ENCODE measurements around the gene CIDEB. TPM values are rescaled to one million over a fixed set of nuclear protein-coding genes. Genes with fewer than 3 reads are reported as not detected.

CIDEB gene
- total RNA-seq, 1 experiment from 2014 or later, result not detected

- no peaks in the 10 kb centered on the region for H3K4me1 ChIP-seq (replicated peaks; ENCODE audit: insufficient read depth)
- H3K36me3 ChIP-seq (ENCODE audit: low read depth), result no peaks in the 10 kb centered on the region
- H3K4me3 ChIP-seq, result no peak overlapping the region
- no peaks in the 10 kb centered on the region for H3K27me3 ChIP-seq (ENCODE audit: insufficient read depth, low read depth)
- TF ChIP-seq, protein P1, sequence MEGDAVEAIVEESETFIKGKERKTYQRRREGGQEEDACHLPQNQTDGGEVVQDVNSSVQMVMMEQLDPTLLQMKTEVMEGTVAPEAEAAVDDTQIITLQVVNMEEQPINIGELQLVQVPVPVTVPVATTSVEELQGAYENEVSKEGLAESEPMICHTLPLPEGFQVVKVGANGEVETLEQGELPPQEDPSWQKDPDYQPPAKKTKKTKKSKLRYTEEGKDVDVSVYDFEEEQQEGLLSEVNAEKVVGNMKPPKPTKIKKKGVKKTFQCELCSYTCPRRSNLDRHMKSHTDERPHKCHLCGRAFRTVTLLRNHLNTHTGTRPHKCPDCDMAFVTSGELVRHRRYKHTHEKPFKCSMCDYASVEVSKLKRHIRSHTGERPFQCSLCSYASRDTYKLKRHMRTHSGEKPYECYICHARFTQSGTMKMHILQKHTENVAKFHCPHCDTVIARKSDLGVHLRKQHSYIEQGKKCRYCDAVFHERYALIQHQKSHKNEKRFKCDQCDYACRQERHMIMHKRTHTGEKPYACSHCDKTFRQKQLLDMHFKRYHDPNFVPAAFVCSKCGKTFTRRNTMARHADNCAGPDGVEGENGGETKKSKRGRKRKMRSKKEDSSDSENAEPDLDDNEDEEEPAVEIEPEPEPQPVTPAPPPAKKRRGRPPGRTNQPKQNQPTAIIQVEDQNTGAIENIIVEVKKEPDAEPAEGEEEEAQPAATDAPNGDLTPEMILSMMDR (conservative IDR thresholded peaks at IDR 0.05), result no peak
- TF ChIP-seq EZH2 (IDR thresholded peaks at IDR 0.05; ENCODE audit: low read depth), result no peak
- intact Hi-C loops (cut with micrococcal nuclease; ENCODE audit: unreplicated experiment), result no loop called here
- CTCF ChIA-PET, result no interaction called here
- H3K27ac ChIP-seq, result no peak overlapping the region
- H3K9me2 ChIP-seq (ENCODE audit: insufficient read depth), result no peaks in the 10 kb centered on the region
- no TSS peak for BruUV-seq (replicated peaks)
- no peaks in the 10 kb centered on the region for H3F3A ChIP-seq (ENCODE audit: insufficient read depth, low read depth)
- no peaks in the 10 kb centered on the region for H3K79me2 ChIP-seq (ENCODE audit: low read depth)
- H2AFZ ChIP-seq, result no peak overlapping the region
- no peaks in the 10 kb centered on the region for H3K9me3 ChIP-seq (ENCODE audit: insufficient read depth, low read depth)
- POLR2A ChIA-PET (ENCODE audit: unreplicated experiment), result no interaction called here
- no peak for DNase-seq
- no peak overlapping the region for H3K4me2 ChIP-seq
- H4K20me1 ChIP-seq (ENCODE audit: insufficient read depth), result no peaks in the 10 kb centered on the region
Measured at GRCh38 chr14:24310265-24310645, 2.5 kb upstream of the CIDEB start.

DNA sequence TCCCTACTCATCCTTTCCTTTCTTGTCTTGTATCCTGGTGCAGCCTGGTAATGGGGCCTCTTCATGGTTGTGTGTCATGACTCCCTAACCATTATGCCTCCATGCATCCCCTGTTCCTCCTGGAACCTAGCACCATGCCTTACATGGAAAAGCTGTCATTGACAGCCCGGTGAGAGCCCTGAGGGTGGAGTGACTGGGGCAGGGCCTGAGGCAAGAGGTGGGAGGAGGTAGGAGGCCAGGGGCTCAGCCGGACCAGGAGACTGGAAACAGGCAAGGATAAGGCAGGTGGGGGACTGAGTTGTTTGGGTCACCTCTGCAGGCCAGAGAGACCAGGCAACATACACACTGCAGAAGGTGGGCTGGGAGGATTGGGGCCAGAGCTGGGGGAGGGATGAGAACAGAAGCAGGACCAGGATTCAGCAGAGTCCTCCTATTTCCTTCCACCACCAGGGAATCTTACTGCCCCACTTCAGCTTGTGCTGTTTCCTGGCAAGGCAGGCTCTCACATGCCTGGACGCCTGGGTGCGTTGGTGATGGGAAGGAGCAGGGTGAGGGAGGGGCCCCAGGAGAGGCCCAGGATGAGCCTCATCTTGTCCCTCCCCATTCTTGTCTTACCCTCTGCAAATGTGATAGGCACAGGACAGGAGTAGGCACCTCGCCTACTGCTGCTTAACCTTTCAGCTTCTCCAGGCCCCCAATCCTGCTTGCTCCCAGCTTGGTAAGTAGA lies 1.9 kb upstream of the CIDEB start, which contains the start of gene LTB4R2:
LTB4R2 (plus strand) TSS at position 603 of the 727 bp plus-strand sequence. CDS start 525 bp downstream, outside the sequence.
- intact Hi-C loops (cut with micrococcal nuclease; ENCODE audit: unreplicated experiment), result no loop called here
- no peaks in the 10 kb centered on the region for H3K36me3 ChIP-seq (ENCODE audit: low read depth)
- H3K9me2 ChIP-seq (ENCODE audit: insufficient read depth), result no peaks in the 10 kb centered on the region
- no peaks in the 10 kb centered on the region for H3K9me3 ChIP-seq (ENCODE audit: insufficient read depth, low read depth)
- H3F3A ChIP-seq (ENCODE audit: insufficient read depth, low read depth), result no peaks in the 10 kb centered on the region
- H3K27me3 ChIP-seq (ENCODE audit: insufficient read depth, low read depth), result no peaks in the 10 kb centered on the region
- no peak within 1 kb of the TSS for H3K27ac ChIP-seq
- H2AFZ ChIP-seq, result no peak within 1 kb of the TSS
- TF ChIP-seq, protein P1 (conservative IDR thresholded peaks at IDR 0.05), result no peak
- TF ChIP-seq EZH2 (IDR thresholded peaks at IDR 0.05; ENCODE audit: low read depth), result no peak
- no peak for DNase-seq
- no peaks in the 10 kb centered on the region for H4K20me1 ChIP-seq (ENCODE audit: insufficient read depth)
- H3K4me3 ChIP-seq, result no peak within 1 kb of the TSS
- no TSS peak for BruUV-seq (replicated peaks)
- ChIA-PET CTCF (interaction anchor here (0.6 kb wide), 1 partner anchor 216 kb away, joined by 7 read pairs; no protein-coding TSS in a partner anchor), POLR2A (ENCODE audit: unreplicated experiment) (no interaction called here)
- no peaks in the 10 kb centered on the region for H3K4me1 ChIP-seq (replicated peaks; ENCODE audit: insufficient read depth)
- no peaks in the 10 kb centered on the region for H3K79me2 ChIP-seq (ENCODE audit: low read depth)
- no peak within 1 kb of the TSS for H3K4me2 ChIP-seq

DNA sequence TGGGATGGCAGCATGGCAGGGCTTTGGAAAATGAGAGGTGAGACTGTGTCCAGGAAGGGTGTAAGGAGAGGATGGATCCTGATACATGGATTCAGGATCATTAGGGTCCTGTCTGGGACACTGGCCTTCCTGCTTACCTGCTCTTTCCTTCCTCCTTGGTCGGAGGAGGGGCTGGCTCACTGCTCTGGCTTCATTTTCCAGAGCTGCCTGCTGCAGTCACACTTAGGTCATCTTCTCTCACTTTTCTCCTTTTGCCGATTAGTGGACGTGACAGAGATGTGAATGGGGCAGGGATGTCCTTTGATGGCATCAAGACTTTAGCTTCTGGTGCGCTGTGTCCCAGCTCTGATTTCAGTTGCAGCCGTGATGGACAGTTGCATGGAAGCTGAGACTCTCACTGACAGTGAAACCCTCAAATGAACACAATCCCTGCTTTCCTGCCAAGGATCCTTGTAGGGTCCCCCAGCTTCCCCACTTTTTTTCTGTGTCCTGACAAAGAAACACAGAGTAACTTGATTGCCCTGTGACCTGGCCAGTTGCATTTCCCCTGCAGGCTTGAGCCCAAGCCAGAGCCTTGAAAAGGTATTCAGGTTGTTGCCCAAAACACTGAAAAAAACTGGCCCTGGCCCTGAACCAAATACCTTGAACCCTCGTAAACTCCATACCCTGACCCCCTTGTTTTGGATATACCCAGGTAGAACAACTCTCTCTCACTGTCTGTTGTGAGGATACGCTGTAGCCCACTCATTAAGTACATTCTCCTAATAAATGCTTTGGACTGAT lies 756 bp upstream of the CIDEB start:
- intact Hi-C loops (cut with micrococcal nuclease; ENCODE audit: unreplicated experiment), result no loop called here
- no peak overlapping the region for H3K27ac ChIP-seq
- H3K27me3 ChIP-seq (ENCODE audit: insufficient read depth, low read depth), result no peaks in the 10 kb centered on the region
- H3F3A ChIP-seq (ENCODE audit: insufficient read depth, low read depth), result no peaks in the 10 kb centered on the region
- no TSS peak for BruUV-seq (replicated peaks)
- ChIA-PET POLR2A (ENCODE audit: unreplicated experiment) (interaction anchor here (0.6 to 0.7 kb wide), 2 partner anchors 58 to 134 kb away, joined by 6 to 25 read pairs; no protein-coding TSS in a partner anchor), CTCF (interaction anchor here (1.2 kb wide), 1 partner anchor 66 kb away, joined by 5 read pairs; the partner anchor contains the start of gene TINF2)
- no peak overlapping the region for H2AFZ ChIP-seq
- no peak for DNase-seq
- no peaks in the 10 kb centered on the region for H3K4me1 ChIP-seq (replicated peaks; ENCODE audit: insufficient read depth)
- no peaks in the 10 kb centered on the region for H3K9me3 ChIP-seq (ENCODE audit: insufficient read depth, low read depth)
- H3K79me2 ChIP-seq (ENCODE audit: low read depth), result no peaks in the 10 kb centered on the region
- no peak overlapping the region for H3K4me3 ChIP-seq
- no peak for TF ChIP-seq EZH2 (IDR thresholded peaks at IDR 0.05; ENCODE audit: low read depth)
- TF ChIP-seq, protein P1 (conservative IDR thresholded peaks at IDR 0.05), result no peak; the same call in 1 of the 2 replicates
- no peaks in the 10 kb centered on the region; the same call in 1 of the 2 replicates for H3K36me3 ChIP-seq (ENCODE audit: low read depth)
- no peaks in the 10 kb centered on the region for H3K9me2 ChIP-seq (ENCODE audit: insufficient read depth)
- H3K4me2 ChIP-seq, result no peak overlapping the region
- no peaks in the 10 kb centered on the region for H4K20me1 ChIP-seq (ENCODE audit: insufficient read depth)

Measured in PC-9 (cell line).